Measurements from ENCODE around the gene FAM171A2.

Gene FAM171A2

GRCh38 chr17:44317545-44317944 lies 46.1 kb downstream of the FAM171A2 start:
- DNase-seq, result no peak

GRCh38 chr17:44315760-44316731 lies 47.6 kb downstream of the FAM171A2 start:
- no peak for DNase-seq

DNA sequence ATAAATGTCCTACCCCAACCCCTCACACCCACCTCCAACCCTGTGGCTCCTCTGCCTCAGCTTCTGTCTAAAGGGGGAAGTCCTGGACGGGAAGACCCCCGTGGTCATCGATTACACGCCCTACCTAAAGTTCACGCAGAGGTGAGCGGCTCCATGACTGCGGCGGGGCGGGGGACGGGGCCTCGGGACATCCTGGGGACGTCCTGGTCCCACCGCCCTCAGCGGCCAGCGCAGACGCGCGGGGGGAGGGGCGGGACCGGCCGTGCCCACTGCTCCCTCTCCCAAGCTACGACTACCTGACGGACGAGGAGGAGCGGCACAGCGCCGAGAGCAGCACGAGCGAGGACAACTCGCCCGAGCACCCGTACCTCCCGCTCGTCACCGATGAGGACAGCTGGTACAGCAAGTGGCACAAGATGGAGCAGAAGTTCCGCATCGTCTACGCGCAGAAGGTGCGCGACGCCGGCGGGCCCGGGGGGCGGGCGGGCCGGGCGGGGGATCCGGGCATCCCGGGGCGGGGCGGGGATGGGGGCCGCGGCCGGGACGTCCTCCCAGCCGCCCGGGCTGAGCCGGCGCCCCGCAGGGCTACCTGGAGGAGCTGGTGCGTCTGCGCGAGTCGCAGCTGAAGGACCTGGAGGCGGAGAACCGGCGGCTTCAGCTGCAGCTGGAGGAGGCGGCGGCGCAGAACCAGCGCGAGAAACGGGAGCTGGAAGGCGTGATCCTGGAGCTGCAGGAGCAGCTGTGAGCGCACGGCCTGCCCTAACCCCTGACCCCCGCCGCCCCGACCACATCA lies 48.6 kb downstream of the FAM171A2 start:
- peak; percentile 72 for DNase-seq

DNA sequence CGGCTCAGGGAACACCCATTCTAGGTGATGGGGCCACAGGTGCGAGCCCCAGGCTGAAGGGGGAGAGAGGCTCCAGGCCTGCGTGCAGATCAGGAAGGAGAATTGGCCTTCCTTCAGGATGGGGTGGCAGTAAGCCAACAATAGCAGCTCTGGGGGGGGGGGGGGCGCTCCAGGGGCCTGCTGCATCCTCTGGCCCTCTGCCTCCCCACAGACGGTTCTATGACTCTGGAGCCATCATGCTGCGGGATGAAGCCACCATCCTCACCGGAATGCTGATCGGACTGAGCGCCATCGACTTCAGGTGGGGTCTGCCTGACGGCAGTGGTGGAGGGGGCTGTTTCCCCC lies 49.2 kb downstream of the FAM171A2 start:
- DNase-seq, result no peak

GRCh38 chr17:44314031-44314430 lies 49.6 kb downstream of the FAM171A2 start:
- no peak for DNase-seq

GRCh38 chr17:44312396-44313104 lies 51.1 kb downstream of the FAM171A2 start:
- DNase-seq, result no peak

GRCh38 chr17:44311562-44312181 lies 52.0 kb downstream of the FAM171A2 start:
- no peak for DNase-seq

DNA sequence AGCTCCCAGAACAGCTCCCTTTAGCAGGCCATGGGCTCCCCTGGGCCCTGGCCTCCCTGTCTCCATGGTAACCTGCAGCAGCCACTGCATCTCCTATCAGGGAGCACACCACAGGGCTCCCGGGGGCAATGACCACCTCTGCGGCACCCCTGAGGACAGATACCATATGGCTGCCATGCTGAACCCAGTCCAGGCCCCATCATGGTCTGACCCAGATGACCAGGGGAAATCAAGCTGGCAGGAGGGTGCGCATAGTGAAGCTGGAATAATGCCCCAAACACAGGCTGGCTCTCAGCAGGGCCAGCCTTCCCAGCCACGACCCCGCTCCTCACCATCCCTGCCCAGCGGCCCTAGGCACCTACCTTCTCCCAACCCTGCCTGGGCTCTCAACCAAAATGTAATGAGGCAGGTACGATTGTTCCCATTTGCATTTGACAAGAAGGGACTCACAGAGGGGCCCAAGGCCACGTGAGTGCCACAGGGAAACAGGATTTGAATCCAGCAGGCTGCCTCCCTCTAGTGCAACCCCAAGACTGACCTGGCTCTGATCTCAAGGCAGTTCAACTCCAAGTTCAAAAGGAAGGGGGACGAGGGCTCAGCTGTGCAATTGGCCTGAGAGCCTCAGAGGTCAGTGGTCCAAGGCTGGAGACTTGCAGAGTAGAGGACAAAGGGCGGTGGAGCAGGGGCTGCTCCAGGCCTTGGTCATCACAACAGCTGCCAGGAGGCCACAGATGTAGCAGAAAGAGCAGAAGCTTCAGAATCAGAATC lies 52.9 kb downstream of the FAM171A2 start:
- no peak for DNase-seq

DNA sequence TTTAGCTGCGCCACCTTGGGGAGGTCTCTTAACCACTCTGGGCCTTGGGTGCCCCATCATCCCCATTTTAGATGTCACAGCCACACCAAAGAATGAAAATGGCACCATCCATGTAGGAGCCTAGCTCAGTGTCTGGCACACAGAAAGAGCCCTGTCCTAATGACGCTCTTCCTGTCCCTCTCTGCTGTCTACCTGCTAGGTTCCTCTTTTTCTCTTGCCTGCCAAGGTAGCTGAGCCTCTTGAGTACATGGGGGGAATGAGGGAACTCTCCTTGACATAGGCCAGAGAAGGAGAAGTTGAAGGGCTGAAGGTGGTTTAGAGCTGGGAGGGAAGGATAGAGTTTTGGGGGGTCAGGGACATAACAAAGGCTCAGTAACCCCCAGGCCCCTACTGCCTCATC lies 53.5 kb downstream of the FAM171A2 start:
- no peak for DNase-seq

DNA sequence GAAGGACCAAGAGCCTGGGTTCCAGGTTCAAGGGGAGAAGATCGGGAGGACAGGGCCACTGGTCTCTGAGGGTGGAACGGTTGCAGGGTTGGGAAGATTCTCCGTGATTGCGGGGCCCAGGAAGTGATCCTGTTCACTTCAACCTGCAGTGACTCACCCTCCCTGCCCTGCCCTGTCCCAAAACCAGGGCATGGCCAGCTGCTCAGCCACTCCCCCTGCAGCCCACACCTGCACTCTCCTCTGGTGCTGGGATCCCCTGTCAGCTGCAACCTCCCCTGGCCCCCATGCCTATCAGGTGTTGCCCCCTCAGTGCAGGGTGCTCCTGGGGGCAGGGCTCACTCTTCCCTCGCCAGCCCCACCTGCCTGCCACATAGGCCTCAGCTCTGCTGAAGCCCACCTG lies 54.2 kb downstream of the FAM171A2 start:
- no peak for DNase-seq

- DNase-seq, result peak; percentile 19
Measured at GRCh38 chr17:44308865-44309264, 54.8 kb downstream of the FAM171A2 start.

GRCh38 chr17:44308320-44308818 lies 55.3 kb downstream of the FAM171A2 start, which contains the start of gene RUNDC3A:
TSS of gene RUNDC3A (plus strand) at chr17:44308601. CDS start at chr17:44308833, 232 bp downstream.
- DNase-seq, result peak; percentile 77

- peak; percentile 71 for DNase-seq
Measured at GRCh38 chr17:44307387-44308186, 56.1 kb downstream of the FAM171A2 start.

GRCh38 chr17:44304651-44305050 lies 59.0 kb downstream of the FAM171A2 start:
- peak; percentile 84 for DNase-seq
